C4-2B (cell line): ENCODE measurements around the gene DCXR.

Source experiments
- CTCF ChIP-seq: fragments of 450-650 bp; conservative IDR thresholded peaks from 2 replicates; pipeline ENCODE4 v1.5.1; 2017; ENCODE audit warnings: mild to moderate bottlenecking
- ZFX ChIP-seq: fragments of 450-650 bp; IDR thresholded peaks from 2 replicates; pipeline ENCODE4 v1.6.1; 2017

- TF ChIP-seq CTCF, result no peak
- no peak for TF ChIP-seq ZFX
Observed at GRCh38 chr17:82055965-82056728, 18.6 kb upstream of the DCXR start.
